ENCODE results near the gene MTCH1.
"Not testable (repeated sequence)": the region's sequence is repeated elsewhere in the genome, so short reads cannot be mapped to it uniquely, and the experiment has no call there.

MTCH1 gene

DNA sequence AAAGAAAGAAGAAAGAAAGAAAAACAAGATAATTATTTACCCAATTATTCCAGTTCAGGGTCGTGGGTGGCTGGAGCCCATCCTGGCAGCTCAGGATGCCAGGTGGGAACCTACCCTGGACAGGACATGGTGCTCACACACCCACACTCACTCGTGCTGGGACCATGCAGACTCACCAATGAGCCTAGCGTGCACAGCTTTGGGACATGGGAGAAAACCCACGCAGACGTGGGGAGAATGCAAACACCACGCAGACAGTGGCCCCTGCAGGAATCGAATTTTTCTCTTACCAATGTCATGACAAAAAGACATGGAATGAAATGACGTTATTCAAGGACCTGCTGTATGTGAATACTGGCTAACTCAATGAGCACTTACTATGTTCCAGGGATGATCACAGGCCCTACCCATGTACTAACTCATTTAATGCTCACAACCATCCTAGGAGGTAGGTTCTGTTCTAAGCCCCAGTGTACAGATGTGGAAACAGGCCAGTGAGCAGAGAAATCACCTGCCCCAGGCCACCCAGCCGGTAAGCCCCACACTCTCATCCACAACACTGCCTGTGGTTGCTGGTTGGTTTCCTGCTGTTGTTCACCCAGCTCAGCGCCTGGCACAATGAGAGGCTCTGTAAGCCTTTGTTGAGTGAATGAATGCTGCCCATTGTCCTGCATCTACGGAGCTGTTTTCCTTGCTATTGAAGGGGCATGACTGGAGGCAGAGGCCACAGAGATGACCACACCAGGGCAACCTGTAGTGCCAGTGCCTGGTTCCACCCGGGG lies 38.2 kb downstream of the MTCH1 start:
- DNase-seq (ENCODE audit: extremely low spot score) = no peak
- ChIA-PET POLR2A (interaction anchor here (0.6 kb wide), 1 partner anchor 38 kb away, joined by 3 read pairs; no protein-coding TSS in a partner anchor), CTCF (no interaction called here)
- TF ChIP-seq FOXK2 (IDR thresholded peaks at IDR 0.05) (no peak), ZNF384 (IDR thresholded peaks at IDR 0.05) (no peak)

DNA sequence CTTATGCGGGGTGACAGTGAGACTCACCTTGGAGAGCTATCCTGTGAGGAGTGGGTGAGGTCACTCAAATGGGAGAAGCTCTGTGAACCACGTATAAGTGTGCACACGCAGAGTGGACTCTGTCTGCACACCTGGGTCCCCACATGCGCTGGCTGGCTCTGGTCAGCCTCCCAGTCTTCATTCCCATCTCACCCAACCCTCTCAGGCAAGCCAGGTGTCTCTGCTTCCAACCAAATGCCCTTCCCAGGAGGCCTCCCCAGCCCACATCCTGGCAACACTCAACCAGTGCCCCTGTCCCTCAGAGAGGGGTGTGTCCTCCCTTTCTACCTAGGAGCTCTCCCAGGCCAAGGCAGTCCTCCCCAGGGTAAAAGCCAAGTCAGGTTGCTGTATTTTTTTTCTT lies 39.5 kb downstream of the MTCH1 start:
- no peak for DNase-seq (ENCODE audit: extremely low spot score)
- ChIA-PET POLR2A (no interaction called here), CTCF (no interaction called here)
- no peak for TF ChIP-seq ELF4 (IDR thresholded peaks at IDR 0.05)
- no peak for TF ChIP-seq NFRKB (IDR thresholded peaks at IDR 0.05)
- TF ChIP-seq FOXM1 (IDR thresholded peaks at IDR 0.05; ENCODE audit: borderline replicate concordance) = no peak
- no peak for TF ChIP-seq FOXK2 (IDR thresholded peaks at IDR 0.05)
- no peak for TF ChIP-seq LEF1 (IDR thresholded peaks at IDR 0.05; ENCODE audit: borderline replicate concordance)
- no peak for TF ChIP-seq TARDBP (IDR thresholded peaks at IDR 0.05)
- no peak for TF ChIP-seq L3MBTL2 (conservative IDR thresholded peaks at IDR 0.05)
- TF ChIP-seq FOXA1 (IDR thresholded peaks at IDR 0.05) = no peak
- TF ChIP-seq SP1 (IDR thresholded peaks at IDR 0.05) = no peak
- TF ChIP-seq HDGF (IDR thresholded peaks at IDR 0.05; ENCODE audit: borderline replicate concordance) = no peak
- no peak for TF ChIP-seq ZNF384 (IDR thresholded peaks at IDR 0.05)

DNA sequence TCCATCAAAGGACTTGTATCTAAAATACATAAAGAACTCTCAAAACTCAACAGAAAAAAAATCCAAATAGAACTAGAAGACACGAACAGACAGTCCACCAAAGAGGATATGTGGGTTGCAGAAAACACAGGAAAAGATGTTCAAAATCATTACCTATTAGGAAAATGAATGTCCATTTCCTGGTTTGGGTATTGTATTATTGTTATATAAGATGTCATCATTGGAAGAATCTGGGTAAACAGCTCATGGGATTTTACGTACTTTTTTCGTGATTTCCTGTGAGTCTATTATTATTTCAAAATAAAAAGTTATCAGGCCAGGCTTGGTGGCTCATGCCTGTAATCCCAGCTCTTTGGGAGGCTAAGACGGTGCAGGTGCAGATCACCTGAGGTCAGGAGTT lies 40.7 kb downstream of the MTCH1 start:
- ChIA-PET CTCF (no interaction called here), POLR2A (no interaction called here)
- TF ChIP-seq CTBP1 (IDR thresholded peaks at IDR 0.05; ENCODE audit: borderline replicate concordance) (no peak), BHLHE40 (IDR thresholded peaks at IDR 0.05; ENCODE audit: borderline replicate concordance) (no peak), NFRKB (IDR thresholded peaks at IDR 0.05) (no peak), L3MBTL2 (conservative IDR thresholded peaks at IDR 0.05) (no peak), FOXA1 (IDR thresholded peaks at IDR 0.05) (no peak), ARNT (IDR thresholded peaks at IDR 0.05) (no peak), SP1 (IDR thresholded peaks at IDR 0.05) (no peak), FOXK2 (IDR thresholded peaks at IDR 0.05) (no peak), ELF4 (IDR thresholded peaks at IDR 0.05) (no peak)
- DNase-seq (ENCODE audit: extremely low spot score) = no peak

DNA sequence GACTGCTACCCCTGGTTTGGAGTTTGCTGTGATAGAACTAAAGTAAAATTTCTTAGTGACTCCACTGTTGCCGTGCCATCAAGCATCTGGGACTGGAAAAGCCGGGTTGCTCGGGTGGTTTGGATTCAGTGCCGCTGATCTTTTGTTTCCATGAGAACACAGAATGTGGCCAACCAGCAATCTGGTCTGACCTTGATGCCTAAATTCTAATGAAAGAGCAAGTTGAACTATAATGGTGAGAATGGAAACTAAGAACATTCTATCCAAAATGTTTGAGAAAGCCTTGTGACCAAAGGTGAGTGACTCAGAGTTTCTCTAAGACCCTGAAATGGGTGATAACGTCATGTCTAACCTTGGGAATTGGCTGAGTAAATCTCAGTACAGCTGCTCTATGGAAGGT lies 41.3 kb downstream of the MTCH1 start:
- CTCF ChIA-PET = no interaction called here
- no peak for DNase-seq (ENCODE audit: extremely low spot score)
- no peak for TF ChIP-seq SUZ12 (IDR thresholded peaks at IDR 0.05)
- TF ChIP-seq BHLHE40 (IDR thresholded peaks at IDR 0.05; ENCODE audit: borderline replicate concordance) = no peak
- no peak for TF ChIP-seq FOXA1 (IDR thresholded peaks at IDR 0.05)
- no peak for TF ChIP-seq ELF4 (IDR thresholded peaks at IDR 0.05)
- no peak for TF ChIP-seq NFRKB (IDR thresholded peaks at IDR 0.05)
- POLR2A ChIA-PET = no interaction called here

DNA sequence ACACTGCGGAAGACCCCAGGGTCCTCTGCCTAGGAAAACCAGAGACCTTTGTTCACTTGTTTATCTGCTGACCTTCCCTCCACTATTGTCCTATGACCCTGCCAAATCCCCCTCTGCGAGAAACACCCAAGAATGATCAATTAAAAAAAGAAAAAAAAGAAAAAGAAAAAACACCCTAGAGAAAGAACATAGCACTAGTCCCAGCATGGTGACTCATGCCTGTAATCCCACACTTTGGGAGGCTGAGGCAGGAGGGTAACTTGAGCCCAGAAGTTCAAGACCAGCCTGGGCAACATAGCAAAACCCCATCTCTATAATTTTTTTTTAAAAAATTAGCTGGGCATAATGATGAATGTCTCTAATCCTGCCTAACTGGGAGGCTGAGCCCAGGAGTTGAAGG lies 43.7 kb downstream of the MTCH1 start:
- CTCF ChIA-PET; DNase-seq (ENCODE audit: extremely low spot score); POLR2A ChIA-PET: not testable (repeated sequence)

DNA sequence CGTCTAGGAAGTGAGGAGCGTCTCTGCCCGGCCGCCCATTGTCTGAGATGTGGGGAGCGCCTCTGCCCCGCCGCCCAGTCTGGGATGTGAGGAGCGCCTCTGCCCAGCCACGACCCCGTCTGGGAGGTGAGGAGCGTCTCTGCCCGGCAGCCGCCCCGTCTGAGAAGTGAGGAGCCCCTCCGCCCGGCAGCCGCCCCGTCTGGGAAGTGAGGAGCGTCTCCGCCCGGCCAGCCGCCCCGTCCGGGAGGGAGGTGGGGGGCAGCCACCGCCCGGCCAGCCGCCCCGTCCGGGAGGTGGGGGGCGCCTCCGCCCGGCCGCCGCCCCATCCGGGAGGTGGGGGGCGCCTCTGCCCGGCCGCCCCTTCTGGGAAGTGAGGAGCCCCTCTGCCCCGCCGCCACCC lies 44.4 kb downstream of the MTCH1 start:
- POLR2A ChIA-PET; DNase-seq (ENCODE audit: extremely low spot score); CTCF ChIA-PET: not testable (repeated sequence)

DNA sequence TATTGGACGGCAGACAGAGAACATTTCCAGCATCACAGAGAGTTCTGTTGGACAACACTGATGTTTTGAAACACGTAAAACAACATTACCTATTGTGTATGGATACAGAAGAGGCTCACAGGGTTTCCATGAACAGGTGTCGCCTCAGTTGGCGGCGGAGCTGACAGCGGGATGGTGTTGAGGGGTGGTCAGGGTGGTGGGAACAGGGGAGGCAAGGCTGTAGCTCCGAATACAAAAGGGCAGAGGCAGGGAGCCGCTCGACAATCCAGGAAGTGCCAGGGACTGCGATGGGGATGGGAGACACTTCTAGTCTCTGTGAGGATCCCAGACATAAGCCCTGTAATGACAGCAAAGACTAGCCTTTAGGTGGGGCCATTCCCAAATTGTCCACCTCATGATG lies 46.0 kb downstream of the MTCH1 start:
- ChIA-PET POLR2A (no interaction called here), CTCF (no interaction called here)
- no peak for DNase-seq (ENCODE audit: extremely low spot score)
- TF ChIP-seq BHLHE40 (IDR thresholded peaks at IDR 0.05; ENCODE audit: borderline replicate concordance) (no peak), HDGF (IDR thresholded peaks at IDR 0.05; ENCODE audit: borderline replicate concordance) (no peak), FOXM1 (IDR thresholded peaks at IDR 0.05; ENCODE audit: borderline replicate concordance) (no peak), SP1 (IDR thresholded peaks at IDR 0.05) (no peak), ZNF384 (IDR thresholded peaks at IDR 0.05) (no peak)

DNA sequence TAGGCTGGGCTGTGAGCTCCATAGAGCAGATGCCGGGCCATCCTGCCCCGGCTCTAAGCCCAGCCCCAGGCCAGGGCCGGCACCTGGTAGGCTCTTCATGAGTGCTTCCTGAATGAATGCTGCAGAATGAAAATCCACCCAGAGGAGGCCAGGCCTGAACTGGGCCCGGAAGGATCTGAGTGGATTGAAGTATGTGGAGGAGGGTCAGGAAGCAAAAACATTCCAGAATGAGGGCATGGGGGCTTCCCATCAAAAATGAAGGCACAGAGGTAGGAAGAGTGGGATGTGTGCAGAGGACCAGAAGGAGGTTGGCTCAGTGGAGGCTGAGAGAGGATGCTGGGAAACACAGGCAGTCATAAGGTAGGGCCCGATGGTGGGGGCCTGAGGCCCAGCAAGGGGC lies 47.0 kb downstream of the MTCH1 start:
- DNase-seq (ENCODE audit: extremely low spot score); POLR2A ChIA-PET; CTCF ChIA-PET: not testable (repeated sequence)

DNA sequence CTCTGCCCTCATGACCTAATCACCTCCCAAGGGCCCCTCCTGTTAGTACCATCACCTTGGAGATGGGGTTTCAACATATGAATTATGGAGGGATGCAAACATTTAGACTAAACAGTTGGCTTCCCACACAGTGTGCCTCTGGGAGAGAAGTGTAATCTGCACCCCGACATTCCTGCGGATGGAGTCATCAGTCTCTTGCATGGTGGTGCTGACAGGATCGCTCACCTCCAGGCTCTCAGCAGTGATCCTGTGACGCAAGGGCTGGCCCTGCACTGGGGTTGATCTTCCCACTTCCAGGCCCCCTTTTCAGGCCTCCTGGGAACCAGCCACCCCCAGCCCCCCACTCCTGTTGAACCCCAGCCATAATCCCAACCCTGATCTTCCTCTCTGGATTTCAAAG lies 47.5 kb downstream of the MTCH1 start:
- POLR2A ChIA-PET = no interaction called here
- no peak for DNase-seq (ENCODE audit: extremely low spot score)
- CTCF ChIA-PET = no interaction called here
- no peak for TF ChIP-seq TARDBP (IDR thresholded peaks at IDR 0.05)
- no peak for TF ChIP-seq FOXA1 (IDR thresholded peaks at IDR 0.05)
- TF ChIP-seq ARNT (IDR thresholded peaks at IDR 0.05) = no peak
- no peak for TF ChIP-seq LEF1 (IDR thresholded peaks at IDR 0.05; ENCODE audit: borderline replicate concordance)
- no peak for TF ChIP-seq SUZ12 (IDR thresholded peaks at IDR 0.05)
- TF ChIP-seq SP1 (IDR thresholded peaks at IDR 0.05) = no peak
- no peak for TF ChIP-seq ELF4 (IDR thresholded peaks at IDR 0.05)
- TF ChIP-seq L3MBTL2 (conservative IDR thresholded peaks at IDR 0.05) = no peak
- no peak for TF ChIP-seq ZNF384 (IDR thresholded peaks at IDR 0.05)
- TF ChIP-seq CTBP1 (IDR thresholded peaks at IDR 0.05; ENCODE audit: borderline replicate concordance) = no peak
- no peak for TF ChIP-seq FOXK2 (IDR thresholded peaks at IDR 0.05)
- TF ChIP-seq, protein P1, sequence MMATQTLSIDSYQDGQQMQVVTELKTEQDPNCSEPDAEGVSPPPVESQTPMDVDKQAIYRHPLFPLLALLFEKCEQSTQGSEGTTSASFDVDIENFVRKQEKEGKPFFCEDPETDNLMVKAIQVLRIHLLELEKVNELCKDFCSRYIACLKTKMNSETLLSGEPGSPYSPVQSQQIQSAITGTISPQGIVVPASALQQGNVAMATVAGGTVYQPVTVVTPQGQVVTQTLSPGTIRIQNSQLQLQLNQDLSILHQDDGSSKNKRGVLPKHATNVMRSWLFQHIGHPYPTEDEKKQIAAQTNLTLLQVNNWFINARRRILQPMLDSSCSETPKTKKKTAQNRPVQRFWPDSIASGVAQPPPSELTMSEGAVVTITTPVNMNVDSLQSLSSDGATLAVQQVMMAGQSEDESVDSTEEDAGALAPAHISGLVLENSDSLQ (IDR thresholded peaks at IDR 0.05) = no peak
- TF ChIP-seq NFRKB (IDR thresholded peaks at IDR 0.05) = no peak
- TF ChIP-seq FOXM1 (IDR thresholded peaks at IDR 0.05; ENCODE audit: borderline replicate concordance) = no peak

All from HEK293T (cell line).